Endothelial cell of hepatic sinusoid (primary cell): ENCODE results near the gene SREBF2.

Experiments
- in situ Hi-C: cut with HindIII; loops from 2 replicates; pipeline ENCODE4 v1.10.0; 2017; ENCODE audit warnings: low sequenced_read_pairs

SREBF2 gene

GRCh38 chr22:41832553-41833368 is at the start of gene SREBF2:
Gene SREBF2, plus strand, starts transcription at chr22:41833105. Its CDS starts 166 bp downstream, at chr22:41833271.
- in situ Hi-C loops: no loop called here

DNA sequence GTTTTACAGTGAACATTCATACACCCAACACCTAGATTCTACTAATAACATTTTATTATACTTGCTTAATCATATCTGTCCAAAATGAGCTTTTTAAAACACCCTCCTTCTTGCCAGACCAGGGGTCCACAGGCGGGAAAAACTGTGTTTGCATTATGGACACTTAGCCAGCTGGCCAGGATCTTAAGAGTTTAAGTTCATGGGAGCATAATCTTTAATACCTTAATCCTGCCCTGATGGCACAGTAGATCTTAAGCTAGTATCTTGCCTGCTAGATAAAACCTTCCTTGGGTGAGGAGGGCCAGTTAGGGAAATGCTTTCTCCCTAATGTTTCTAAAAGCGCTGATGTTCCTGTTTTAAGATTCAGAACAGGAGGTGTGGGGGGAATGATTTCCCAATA is 45.6 kb upstream of the SREBF2 start:
- in situ Hi-C loops: no loop called here

DNA sequence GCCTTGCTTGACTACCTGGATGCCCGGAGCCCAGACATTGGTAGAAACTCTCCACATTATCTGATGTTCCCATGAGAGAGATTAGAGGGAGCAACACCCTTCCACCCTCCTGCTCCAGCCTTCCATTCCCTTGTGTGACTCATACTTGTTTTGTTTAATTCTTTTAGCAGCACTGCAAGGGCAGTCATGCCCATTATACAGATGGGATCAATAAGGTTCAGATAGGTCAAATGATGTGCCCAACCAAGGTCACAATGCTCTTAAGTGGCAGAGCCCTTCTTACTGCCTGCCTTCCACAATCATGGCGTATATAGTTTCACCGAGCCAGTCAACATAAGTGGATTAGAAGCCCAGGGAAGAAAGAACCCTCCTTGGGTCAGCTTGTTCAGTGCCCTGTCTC is 39.0 kb upstream of the SREBF2 start:
- in situ Hi-C loops: no loop called here

GRCh38 chr22:41798736-41799135 is 34.2 kb upstream of the SREBF2 start:
- in situ Hi-C loops: no loop called here

GRCh38 chr22:41799486-41800347 is 33.2 kb upstream of the SREBF2 start:
- in situ Hi-C loops: no loop called here

- in situ Hi-C loops: no loop called here
Observed at GRCh38 chr22:41800348-41801146, 32.4 kb upstream of the SREBF2 start, which contains the start of gene CCDC134. Gene CCDC134, plus strand, starts transcription at chr22:41800679. Its CDS starts 8,212 bp downstream, at chr22:41808891.

- in situ Hi-C loops: no loop called here
Observed at GRCh38 chr22:41801147-41801819, 31.6 kb upstream of the SREBF2 start.

DNA sequence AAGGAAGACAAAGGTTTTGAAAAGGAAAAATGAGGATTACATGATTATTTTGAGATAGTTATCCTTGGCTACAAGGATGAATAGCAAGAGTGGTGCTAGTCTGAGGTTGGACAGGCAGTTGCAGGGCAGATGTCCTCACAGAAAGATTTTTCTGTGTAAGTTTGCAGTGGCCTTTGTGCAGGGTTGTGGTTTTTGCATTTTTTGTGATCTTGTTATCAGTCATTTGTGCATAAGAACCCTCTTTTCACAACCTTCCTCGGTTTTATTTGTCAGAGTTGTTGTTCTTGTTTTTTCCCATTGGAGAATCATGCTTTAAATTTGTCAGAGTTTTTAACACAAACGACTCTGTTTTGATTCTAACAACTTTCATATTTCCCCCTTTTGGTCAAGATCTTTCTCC is 31.0 kb upstream of the SREBF2 start:
- in situ Hi-C loops: no loop called here

- in situ Hi-C loops: no loop called here
Observed at GRCh38 chr22:41805639-41806038, 27.3 kb upstream of the SREBF2 start.

DNA sequence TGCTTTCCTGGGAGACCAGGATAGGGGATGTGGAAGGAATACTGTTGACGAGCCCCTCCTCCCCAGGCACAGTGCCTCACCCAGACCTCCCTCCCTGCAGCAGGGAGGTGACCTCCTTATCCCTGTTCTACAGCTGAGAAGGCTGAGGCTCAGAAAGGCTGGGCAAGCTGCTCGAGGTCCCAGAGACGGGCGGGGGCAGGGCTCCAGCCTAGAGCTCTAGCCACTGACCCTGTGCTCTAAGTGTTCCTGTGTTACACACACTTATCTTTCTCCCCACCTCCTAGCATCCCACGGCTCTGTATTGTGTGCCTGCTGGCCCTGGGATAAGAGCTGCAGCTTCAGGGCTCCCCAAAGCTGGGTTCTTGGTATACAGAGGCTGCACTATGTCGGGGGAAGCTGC is 24.5 kb upstream of the SREBF2 start:
- in situ Hi-C loops: no loop called here

DNA sequence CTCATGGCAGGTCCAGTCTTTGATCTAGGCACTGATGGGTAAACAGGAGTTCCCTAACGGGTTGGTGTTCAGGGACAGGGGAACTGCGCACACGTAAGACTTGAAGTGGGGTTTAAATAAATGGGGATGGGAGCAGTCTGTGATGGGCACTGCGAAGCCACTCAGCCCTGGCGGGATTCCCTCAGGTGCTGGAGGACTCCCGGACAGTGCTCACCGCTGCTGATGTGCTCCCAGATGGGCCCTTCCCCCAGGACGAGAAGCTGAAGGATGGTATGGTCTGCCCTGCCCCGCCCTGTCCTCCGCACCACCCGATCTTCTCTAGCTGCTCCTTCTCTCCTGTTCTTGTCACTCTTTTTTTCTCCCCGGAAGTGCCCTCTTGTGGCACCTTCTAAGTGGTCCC is 22.9 kb upstream of the SREBF2 start:
- in situ Hi-C loops: no loop called here

GRCh38 chr22:41812805-41813545 is 19.9 kb upstream of the SREBF2 start:
- in situ Hi-C loops: no loop called here

DNA sequence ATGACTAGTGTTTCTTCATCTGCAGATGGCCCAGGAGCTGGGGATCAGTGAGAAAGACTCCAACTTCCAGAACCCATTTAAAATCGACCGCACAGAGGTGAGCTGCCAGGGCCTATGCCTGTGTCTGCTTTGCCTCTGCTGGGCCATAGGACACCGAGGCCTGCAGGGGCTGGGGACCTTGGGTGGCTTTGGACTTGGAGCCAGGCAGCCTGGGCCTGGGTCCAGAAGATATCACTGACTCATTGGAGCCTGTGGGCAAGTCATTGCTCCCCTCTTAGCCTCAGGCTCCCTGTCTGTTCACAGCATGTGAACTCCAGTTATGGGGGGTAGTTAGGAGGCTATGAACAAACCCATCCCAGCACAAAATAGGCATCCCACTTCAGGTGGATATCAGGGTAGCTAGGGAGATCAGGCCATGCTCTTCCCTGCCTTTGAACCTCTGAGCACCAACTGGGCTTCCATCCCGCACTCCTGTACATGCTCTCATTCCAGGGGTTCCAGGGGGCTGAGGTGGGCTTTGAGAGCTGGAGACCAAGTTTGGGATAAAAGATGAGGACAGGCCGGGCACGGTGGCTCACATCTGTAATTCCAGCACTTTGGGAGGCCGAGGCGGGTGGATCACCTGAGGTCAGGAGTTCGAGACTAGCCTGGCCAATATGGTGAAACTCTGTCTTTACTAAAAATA is 19.0 kb upstream of the SREBF2 start:
- in situ Hi-C loops: no loop called here

GRCh38 chr22:41815716-41816115 is 17.2 kb upstream of the SREBF2 start:
- in situ Hi-C loops: no loop called here

DNA sequence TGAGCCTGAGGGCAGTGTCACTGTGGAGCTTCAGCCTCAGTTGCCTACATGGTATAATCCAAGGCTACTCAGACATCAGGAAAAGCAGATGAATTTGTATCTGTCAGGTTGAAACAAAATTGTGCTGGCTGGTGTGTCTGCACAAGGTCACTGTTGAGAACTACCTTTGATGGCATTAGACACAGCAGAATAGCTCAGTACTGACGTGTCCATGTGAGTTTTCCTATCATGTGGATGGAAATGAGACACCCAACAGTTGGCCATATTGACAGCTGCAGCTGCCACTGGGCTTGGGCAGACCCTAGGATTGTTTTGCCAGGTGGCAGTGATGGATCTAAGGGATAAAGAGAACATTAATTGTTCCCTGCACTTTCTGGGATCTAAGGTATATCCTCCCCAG is 16.7 kb upstream of the SREBF2 start:
- in situ Hi-C loops: no loop called here

GRCh38 chr22:41816871-41817270 is 16.0 kb upstream of the SREBF2 start:
- in situ Hi-C loops: no loop called here

DNA sequence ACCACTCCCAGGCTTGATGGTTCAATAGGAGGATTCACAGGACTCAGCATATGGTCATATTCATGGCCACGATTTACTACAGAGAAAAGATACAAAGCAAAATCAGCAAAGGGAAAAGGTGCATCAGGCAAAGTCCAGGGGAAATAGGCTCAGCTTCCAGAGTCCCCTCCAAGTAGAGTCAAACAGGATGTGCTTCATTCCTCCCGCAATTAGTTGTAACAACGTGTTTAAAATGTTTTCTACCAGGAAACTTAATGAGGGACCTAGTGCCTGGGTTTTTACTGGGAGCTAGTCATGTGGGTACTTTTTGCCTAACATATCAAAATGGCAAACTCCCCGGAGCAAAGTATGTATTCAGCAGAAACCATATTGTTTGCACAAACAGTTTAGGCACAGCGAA is 14.9 kb upstream of the SREBF2 start:
- in situ Hi-C loops: no loop called here

- in situ Hi-C loops: no loop called here
Observed at GRCh38 chr22:41818596-41818995, 14.3 kb upstream of the SREBF2 start.

DNA sequence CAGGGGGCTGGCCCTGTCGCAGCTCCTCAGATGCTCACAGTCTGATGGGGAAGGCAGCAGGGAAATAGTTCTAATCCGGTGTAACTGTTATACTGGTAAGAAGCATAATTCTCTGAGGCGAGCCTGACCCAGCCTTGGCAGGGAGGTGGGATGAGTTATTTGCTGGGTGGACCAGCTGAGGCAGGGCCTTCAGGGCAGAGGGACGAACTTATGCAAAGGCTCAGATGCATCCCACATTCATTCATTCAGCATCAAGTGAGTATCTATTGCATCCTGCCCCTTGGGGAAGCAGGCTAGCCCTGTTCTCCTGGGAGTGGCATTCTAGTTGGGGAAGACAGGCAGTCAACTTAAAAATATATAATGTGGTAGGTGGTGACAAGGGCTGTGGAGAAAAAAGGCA is 13.6 kb upstream of the SREBF2 start:
- in situ Hi-C loops: no loop called here
